Astrocyte (in vitro differentiated cells and primary cell): ENCODE data around the gene JPH4. TPM values are rescaled to one million over a fixed set of nuclear protein-coding genes. Genes with fewer than 3 reads are reported as not detected.
A peak's percentile ranks its signal among the peaks of the same experiment; 100 is the strongest.

ENCODE experiments used
- DNase-seq: peaks from one replicate; pipeline ENCODE4 v3.0.0-alpha.2; 2010; ENCODE audit warnings: low read depth
- FAIRE-seq: peaks from 2 replicates; lab custom pipeline; 2011; peaks lifted over from hg19 to GRCh38; lab: Jason Lieb, UNC
- H2AFZ ChIP-seq: 2 replicates; pipeline ENCODE4 v1.6.0; 2012; ENCODE audit warnings: low read depth, low read length, inconsistent platforms
- H3K27ac ChIP-seq: 2 replicates; pipeline ENCODE4 v1.5.1; 2011; ENCODE audit warnings: low read depth, low read length, inconsistent platforms
- H3K27me3 ChIP-seq: 2 replicates; pipeline ENCODE4 v1.6.0; 2011; ENCODE audit warnings: low read length, inconsistent platforms; ENCODE audit not compliant: insufficient read depth
- H3K36me3 ChIP-seq: 2 replicates; pipeline ENCODE4 v1.5.1; 2011; ENCODE audit warnings: low read length, inconsistent platforms; ENCODE audit not compliant: insufficient read depth
- H3K4me1 ChIP-seq: 2 replicates; pipeline ENCODE4 v1.5.1; 2011; ENCODE audit warnings: low read length, inconsistent platforms; ENCODE audit not compliant: insufficient read depth
- H3K4me2 ChIP-seq: 2 replicates; pipeline ENCODE4 v1.6.0; 2012; ENCODE audit warnings: low read length, inconsistent platforms
- H3K4me3 ChIP-seq: 2 replicates; pipeline ENCODE4 v1.5.1; 2011; ENCODE audit warnings: low read depth, mild to moderate bottlenecking, low read length, inconsistent platforms; ENCODE audit not compliant: insufficient read depth
- H3K79me2 ChIP-seq: 2 replicates; pipeline ENCODE4 v1.6.0; 2012; ENCODE audit warnings: mild to moderate bottlenecking, low read length, inconsistent platforms; ENCODE audit not compliant: insufficient read depth
- H3K9ac ChIP-seq: 2 replicates; pipeline ENCODE4 v1.6.0; 2012; ENCODE audit warnings: mild to moderate bottlenecking, low read length, inconsistent platforms
- H3K9me3 ChIP-seq: 2 replicates; pipeline ENCODE4 v1.5.1; 2012; ENCODE audit warnings: low read depth, mild to moderate bottlenecking, low read length, inconsistent platforms; ENCODE audit not compliant: insufficient read depth
- H4K20me1 ChIP-seq: 2 replicates; pipeline ENCODE4 v1.6.0; 2012; ENCODE audit warnings: low read length, inconsistent platforms; ENCODE audit not compliant: insufficient read depth
- H3K27ac Mint-ChIP-seq: one replicate; pipeline ENCODE4 v1.8.0; 2021; ENCODE audit warnings: mild to moderate bottlenecking, mixed read lengths; ENCODE audit not compliant: unreplicated experiment
- H3K27me3 Mint-ChIP-seq: one replicate; pipeline ENCODE4 v1.8.0; 2021; ENCODE audit warnings: low read depth, mixed read lengths; ENCODE audit not compliant: unreplicated experiment
- H3K36me3 Mint-ChIP-seq: one replicate; pipeline ENCODE4 v1.8.0; 2021; ENCODE audit warnings: low read depth, mixed read lengths; ENCODE audit not compliant: unreplicated experiment
- H3K4me1 Mint-ChIP-seq: one replicate; pipeline ENCODE4 v1.8.0; 2021; ENCODE audit warnings: low read depth, mixed read lengths; ENCODE audit not compliant: unreplicated experiment
- H3K4me3 Mint-ChIP-seq: one replicate; pipeline ENCODE4 v1.8.0; 2021; ENCODE audit warnings: mild to moderate bottlenecking, moderate library complexity, mixed read lengths; ENCODE audit not compliant: unreplicated experiment
- H3K9me3 Mint-ChIP-seq: one replicate; pipeline ENCODE4 v1.8.0; 2021; ENCODE audit warnings: mild to moderate bottlenecking, mixed read lengths; ENCODE audit not compliant: unreplicated experiment
- EZH2 ChIP-seq: IDR thresholded peaks from 2 replicates; pipeline ENCODE4 v1.6.1; 2012; ENCODE audit warnings: mild to moderate bottlenecking, low read length, inconsistent platforms; ENCODE audit not compliant: insufficient read depth
- total RNA-seq: library from RNA; stranded (reverse); gene quantifications from 2 replicates; pipeline ENCODE4 v1.2.1, GENCODE V29; 2021
- TF ChIP-seq, protein P1 (sequence below): IDR thresholded peaks from 2 replicates; pipeline ENCODE4 v1.5.1; 2011; ENCODE audit warnings: low read depth, mild to moderate bottlenecking, inconsistent platforms, low read length, moderate library complexity; ENCODE audit not compliant: insufficient read depth

Gene JPH4
- total RNA-seq, 1 donor from 2014 or later, result 1.1 TPM

- Histone ChIP-seq H4K20me1 (peaks cover 3% of the 10 kb centered on the region), H3K36me3 (peaks cover 3% of the 10 kb centered on the region), H3K4me2 (no peak overlapping the region), H3K4me3 (no peak overlapping the region), H3K79me2 (peaks cover 7% of the 10 kb centered on the region), H2AFZ (no peak overlapping the region), H3K9ac (no peak overlapping the region), H3K27me3 (no peaks in the 10 kb centered on the region), H3K27ac (no peak overlapping the region), H3K4me1 (peaks cover 4% of the 10 kb centered on the region), H3K9me3 (no peaks in the 10 kb centered on the region)
- no peaks in the 10 kb centered on the region for H3K27me3 Mint-ChIP-seq
- H3K4me3 Mint-ChIP-seq, result peak overlapping the region; percentile 12
- DNase-seq (peak; percentile 28), FAIRE-seq (no peak)
- H3K4me1 Mint-ChIP-seq, result peaks cover 20% of the 10 kb centered on the region
- no peak overlapping the region for H3K27ac Mint-ChIP-seq
- H3K36me3 Mint-ChIP-seq, result peaks cover 7% of the 10 kb centered on the region
- H3K9me3 Mint-ChIP-seq, result no peaks in the 10 kb centered on the region
- TF ChIP-seq, protein P1, sequence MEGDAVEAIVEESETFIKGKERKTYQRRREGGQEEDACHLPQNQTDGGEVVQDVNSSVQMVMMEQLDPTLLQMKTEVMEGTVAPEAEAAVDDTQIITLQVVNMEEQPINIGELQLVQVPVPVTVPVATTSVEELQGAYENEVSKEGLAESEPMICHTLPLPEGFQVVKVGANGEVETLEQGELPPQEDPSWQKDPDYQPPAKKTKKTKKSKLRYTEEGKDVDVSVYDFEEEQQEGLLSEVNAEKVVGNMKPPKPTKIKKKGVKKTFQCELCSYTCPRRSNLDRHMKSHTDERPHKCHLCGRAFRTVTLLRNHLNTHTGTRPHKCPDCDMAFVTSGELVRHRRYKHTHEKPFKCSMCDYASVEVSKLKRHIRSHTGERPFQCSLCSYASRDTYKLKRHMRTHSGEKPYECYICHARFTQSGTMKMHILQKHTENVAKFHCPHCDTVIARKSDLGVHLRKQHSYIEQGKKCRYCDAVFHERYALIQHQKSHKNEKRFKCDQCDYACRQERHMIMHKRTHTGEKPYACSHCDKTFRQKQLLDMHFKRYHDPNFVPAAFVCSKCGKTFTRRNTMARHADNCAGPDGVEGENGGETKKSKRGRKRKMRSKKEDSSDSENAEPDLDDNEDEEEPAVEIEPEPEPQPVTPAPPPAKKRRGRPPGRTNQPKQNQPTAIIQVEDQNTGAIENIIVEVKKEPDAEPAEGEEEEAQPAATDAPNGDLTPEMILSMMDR, result no peak
- no peak for TF ChIP-seq EZH2
These were observed 16.4 kb downstream of the JPH4 start for GRCh38 chr14:23561873-23562821.

DNA sequence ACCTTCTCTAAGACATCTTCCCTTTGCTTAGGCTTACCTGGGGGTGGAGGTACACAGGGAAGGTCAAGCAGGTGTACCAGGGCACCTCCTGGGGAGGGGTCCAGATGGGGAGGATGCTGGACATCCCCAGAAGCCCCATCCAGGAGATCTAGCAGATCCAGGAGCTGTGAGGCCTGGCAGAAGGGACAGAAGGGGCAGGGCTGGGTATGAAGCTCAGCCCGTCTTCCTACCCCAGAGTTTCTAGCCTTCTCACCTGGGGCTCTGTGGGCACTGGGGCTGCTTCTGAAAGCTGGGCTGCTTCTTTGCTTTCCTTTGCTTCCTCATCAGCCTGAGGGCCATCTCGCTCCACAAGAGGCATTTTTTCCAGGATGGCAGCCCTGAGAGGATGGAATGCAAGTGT is 17.3 kb downstream of the JPH4 start:
- Mint-ChIP-seq H3K4me3 (no peak overlapping the region), H3K36me3 (peaks cover 7% of the 10 kb centered on the region), H3K27ac (no peak overlapping the region), H3K27me3 (no peaks in the 10 kb centered on the region), H3K9me3 (no peaks in the 10 kb centered on the region), H3K4me1 (peaks cover 22% of the 10 kb centered on the region)
- H3K9me3 ChIP-seq, result no peaks in the 10 kb centered on the region
- no peak for FAIRE-seq
- no peak overlapping the region for H3K4me3 ChIP-seq
- no peak overlapping the region for H2AFZ ChIP-seq
- no peak for DNase-seq
- H3K4me1 ChIP-seq, result peaks cover 8% of the 10 kb centered on the region
- H3K79me2 ChIP-seq, result peaks cover 16% of the 10 kb centered on the region
- H3K36me3 ChIP-seq, result peaks cover 3% of the 10 kb centered on the region
- no peak overlapping the region for H3K4me2 ChIP-seq
- H4K20me1 ChIP-seq, result peaks cover 3% of the 10 kb centered on the region
- H3K27ac ChIP-seq, result no peak overlapping the region
- TF ChIP-seq, protein P1, result no peak
- TF ChIP-seq EZH2, result no peak
- H3K27me3 ChIP-seq, result no peaks in the 10 kb centered on the region
- no peak overlapping the region for H3K9ac ChIP-seq
